ENCODE data around the gene KCTD21. TPM values are rescaled to one million over a fixed set of nuclear protein-coding genes. Genes with fewer than 3 reads are reported as not detected.

Gene KCTD21
- total RNA-seq, 1 donor from 2014 or later = 10.6 TPM

DNA sequence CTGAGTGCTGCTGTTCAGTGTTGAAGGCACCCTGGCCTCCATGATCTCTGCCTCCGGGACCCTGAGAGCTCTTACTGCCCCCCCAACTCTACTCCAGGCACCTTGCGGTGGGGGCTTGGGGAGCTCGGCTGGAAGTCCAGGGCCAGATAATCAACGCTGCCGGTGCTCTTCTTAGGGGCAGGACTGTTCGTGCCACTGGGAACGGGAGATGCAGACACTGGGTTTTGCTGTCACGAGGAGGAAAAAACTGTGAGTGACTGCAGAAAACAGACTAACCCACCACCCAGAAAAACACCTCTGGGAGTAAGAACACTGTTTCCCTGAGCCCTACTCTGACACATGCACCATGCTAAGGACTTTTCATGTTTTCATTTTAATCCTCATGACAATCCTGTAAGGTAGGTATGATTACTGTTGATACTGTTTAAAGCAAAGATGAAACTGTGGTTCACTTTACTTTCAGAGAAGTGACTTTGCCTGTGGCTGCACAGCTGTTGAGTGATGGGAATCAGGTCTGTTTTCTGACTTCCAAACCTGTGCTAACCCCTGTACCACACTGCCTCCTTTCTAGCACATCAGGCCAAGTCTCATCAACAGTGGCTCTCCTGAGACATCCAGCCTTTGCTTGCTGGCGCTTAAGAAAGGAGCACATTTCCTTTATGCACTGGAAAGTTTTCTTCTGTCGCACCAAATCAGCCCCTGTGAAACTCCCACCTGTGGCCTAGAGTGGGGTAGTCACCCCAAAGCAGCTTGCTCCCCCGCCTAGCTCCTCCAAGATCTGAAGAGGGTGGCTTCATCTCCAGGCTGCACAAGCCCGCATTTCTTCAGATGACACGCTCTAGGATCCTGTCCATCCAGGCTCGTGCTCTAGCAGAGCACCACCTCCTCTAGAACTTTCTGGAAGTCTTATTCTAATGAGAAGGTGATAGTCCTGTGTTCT lies 32.1 kb upstream of the KCTD21 start:
- intact Hi-C loops (cut with DNase I) = no loop called here
- no peak for ATAC-seq
- DNase-seq (ENCODE audit: missing footprints) = no peak

DNA sequence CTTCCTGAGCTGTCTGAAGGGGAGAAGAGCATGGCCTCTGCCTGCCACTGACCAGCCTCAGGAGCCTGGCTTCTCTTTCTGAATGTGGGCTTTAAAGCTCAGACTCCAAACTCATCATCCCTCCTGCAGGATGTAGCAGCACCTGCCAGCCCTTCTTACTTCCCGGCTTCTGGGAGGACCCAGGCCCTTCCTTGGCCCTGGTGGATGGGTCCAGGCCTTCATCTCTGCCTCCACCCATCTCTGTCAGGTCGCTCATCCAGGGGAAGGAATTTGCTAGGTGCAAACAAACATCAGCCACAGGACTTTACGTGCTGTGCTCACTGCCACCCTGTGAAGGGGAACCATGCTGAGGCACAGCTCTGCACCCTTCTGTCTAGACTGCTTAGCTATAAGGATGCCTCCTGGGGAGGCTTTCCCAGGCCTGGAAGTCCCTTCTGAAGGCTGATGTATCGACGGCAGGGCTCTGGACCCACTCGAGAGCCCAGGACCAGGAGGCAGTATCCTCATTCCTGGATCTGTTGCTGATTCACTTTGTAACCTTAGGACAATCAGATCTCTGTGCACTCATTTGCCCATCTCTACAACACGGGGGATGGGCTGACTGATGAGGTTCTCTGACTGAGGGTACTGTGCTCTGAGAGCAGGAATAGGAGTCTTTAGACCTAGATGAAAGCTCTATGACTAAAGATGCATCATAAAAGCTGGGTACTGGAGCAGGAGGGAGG lies 31.2 kb upstream of the KCTD21 start:
- intact Hi-C loops (cut with DNase I) = no loop called here

DNA sequence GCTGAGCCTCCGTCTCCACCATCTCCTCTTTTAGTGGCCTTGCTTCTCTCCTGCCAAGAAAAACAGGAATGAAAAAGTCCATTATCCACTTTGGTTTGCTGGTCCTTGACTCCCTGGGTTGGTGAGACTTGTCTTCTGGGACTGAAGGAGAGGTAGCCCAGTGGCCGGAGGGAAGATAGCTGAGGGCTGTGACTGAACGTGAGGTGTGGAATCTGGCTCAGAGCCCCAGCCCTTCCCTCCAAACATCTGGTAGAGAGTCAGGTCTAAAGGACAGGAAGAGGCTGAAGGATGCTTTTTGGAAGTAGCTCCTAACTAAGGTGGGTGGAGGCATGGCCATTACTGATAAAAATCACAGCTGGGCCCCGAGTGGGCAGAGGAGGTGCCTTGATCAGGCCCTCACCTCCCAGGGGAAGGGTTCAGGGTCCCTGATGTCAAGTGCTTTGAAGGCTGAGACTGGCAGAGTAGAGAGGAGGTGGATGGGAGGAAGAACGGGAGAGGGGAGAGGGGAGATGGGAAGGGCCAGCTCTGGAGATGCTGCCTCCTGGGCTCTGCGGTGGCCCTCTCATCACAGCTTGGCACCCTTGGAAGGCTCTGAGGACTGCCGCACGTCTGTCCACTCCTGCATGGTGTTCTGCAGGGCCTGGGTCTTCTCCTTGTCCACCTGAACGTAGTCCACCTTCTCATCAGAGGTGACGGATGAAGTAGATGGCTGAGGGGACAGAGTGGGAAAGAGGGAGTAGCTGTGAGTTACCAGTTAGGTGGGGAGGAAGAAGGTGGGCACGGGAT lies 30.5 kb upstream of the KCTD21 start:
- intact Hi-C loops (cut with DNase I) = no loop called here
- DNase-seq (ENCODE audit: missing footprints) = no peak
- no peak for ATAC-seq

More for the DNA sequence above, 31.2 kb upstream of the KCTD21 start:
- DNase-seq (ENCODE audit: missing footprints) (no peak), ATAC-seq (no peak)

DNA sequence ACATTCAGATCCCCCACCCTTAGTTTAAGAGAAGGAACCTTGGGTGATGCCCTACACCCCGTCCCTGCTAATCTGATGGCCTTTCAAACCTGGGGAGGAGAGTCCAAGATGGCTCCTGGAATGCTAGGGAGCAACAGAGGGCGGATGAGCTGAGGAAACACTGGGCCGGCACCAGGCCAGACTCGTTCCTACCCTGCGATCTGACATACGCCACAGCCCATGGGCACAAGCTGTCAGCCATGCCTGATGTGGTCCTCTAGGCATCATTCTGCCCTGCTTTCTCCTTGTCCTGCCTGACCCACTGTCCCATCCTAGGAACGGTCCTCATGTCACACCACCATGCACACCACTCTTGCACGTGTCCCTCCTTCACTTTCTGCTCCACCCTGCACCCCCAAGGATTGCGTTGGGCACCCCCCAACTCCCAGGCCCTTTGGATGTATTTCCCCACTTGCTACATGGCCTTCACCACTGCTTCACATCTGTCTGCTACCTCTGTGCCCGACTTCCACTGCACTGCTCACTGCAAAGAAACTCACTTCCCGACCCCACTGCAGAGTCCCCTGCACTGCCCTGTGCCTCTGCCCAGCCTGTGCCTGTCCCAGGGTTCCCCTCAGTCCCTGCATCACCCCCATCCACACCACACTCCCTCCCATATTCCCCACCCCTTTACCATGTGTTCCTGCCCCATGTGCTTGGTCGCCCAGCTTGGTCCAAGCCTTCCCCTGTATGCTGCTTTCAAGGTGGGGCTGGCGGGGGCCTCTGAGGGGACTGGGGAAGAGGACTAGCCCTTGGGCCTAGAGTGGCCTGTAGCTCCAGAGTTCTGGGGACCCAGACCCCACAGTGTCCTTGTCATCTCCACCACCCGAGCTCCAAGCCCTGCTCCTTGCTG lies 29.5 kb upstream of the KCTD21 start:
- intact Hi-C loops (cut with DNase I) = no loop called here
- ATAC-seq (no peak), DNase-seq (ENCODE audit: missing footprints) (no peak)

DNA sequence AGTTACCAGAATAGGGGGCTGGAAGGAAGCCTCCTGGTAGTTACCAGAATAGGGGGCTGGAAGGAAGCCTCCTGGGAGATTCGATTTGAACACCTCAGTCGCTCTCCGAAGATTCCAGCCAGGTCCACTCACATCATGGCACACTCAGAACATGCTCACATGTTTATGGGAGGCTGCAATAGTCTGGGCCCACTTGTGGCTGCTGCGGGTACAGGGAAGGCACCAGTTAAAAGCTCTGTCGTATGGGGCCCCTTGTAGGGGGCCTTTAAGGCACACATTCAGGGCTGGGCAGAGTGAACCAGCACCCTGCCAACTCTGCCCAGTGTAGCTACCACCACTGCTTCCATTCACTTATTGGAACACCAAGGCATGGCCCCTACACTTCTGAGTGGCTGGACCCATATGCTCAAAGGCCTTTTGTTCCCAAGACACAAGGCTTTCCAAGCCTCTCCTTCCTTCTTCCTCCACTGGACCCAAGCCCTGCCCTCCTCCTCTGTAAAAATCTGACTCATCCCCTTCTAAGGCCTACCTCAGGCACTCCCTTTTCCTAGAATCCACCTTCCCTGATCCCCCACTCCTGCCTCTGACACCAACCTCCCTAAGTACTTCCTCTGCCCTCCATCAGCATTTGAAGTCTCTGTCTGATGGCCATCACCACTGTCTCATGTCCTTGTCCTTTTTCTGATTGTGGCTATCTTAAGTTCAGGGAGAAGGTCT lies 28.3 kb upstream of the KCTD21 start:
- intact Hi-C loops (cut with DNase I) = no loop called here
- DNase-seq (ENCODE audit: missing footprints) (no peak), ATAC-seq (no peak)

DNA sequence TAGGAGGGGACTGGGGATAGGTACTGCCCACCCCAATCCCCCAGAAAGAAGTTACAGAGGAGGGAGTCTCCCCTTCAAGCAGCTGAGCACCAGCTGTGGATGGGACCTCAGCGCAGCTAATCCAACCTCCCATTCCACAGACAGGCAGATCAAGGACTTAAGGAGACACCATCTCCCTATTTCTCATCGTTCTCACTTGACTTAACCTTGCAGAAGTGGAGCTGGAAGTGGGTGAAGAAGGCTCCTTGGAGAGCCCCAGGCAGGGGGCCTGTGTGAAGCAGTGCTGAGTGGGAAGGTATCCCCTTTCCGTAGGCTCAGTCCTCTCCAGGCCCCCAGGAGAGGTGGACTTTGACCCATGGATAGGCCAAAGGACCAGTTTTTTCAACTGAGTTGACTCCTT lies 27.6 kb upstream of the KCTD21 start:
- DNase-seq (ENCODE audit: missing footprints) (no peak), ATAC-seq (no peak)
- intact Hi-C loops (cut with DNase I) = no loop called here

DNA sequence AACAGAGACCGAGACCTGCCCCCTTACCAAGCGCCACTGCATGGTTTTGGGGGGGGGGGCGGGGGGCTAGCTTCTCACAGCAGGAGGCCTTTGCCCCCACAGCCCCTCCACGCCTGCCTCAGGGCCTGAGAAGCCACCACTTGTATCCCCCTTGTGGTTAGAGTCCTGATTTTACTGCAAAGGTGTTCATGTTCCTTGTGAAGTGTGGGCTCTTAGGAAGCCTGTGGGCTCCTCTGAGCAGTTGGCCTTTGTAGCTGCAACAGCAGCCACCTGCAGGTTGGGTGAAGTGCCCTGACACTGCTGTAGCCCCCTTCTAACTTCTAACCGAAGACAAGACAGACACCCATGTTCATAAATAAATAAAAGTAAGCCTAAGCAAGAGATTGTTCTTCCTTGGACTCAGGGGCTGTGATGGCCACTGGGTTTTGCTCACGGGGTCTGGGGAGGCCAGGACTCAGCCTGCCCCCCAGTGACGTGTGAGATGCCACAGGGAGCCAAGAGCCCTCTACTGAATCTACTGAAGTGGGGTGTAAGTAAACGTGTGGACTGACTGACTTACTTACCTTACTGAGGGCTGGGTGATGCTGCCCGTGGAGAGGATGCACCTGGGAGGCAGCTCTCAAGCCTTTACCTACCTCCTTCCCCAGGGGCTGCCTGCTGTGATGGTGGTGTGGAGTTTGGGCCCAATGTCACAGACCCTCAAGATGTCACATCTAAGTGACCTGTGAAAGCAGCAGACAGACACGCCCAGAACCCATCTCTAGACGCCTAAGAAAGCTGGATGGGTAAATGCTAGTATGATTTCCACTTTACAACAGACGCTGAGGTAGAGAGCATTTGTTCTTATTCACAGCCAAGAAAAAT lies 26.1 kb upstream of the KCTD21 start:
- DNase-seq (ENCODE audit: missing footprints) = no peak
- ATAC-seq = no peak

DNA sequence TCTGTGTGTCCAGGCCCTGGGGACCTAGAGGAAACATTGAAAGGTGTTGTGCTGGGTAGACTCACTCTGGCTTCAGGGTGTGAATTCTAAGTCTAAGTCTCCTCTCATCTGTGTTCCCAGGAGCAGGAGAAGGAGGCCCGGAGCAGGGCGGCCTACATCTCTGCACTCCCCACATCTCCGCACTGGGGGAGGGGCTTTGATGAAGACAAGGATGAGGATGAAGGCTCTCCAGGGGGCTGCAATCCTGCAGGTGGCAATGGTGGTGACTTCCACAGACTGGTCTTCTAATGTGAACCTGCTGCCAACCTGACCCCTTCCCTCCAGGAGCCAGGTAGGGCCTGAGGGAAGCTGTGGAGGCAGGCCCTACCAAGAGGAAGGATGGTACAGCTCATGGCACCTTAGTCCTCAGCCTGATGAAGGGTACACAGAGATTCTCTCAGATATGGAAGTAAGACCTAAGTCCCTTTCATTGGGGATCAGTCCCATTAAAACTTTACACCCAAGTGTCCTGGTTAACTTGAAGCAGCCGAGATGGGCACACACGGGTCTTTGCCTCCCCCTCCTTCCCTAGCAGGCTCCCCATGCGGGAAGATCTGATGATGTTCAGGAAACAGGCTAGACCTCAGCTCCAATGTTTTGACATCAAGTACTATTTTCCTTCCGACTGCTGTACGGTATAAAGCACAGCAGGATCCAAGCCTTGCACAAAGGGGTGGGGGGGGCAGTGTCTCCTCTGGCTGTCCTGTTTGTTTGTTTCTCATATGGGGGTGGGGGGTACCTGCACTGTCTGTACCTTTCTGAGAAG lies 25.3 kb upstream of the KCTD21 start:
- intact Hi-C loops (cut with DNase I) = no loop called here
- ATAC-seq (no peak), DNase-seq (ENCODE audit: missing footprints) (no peak)

More for the DNA sequence above, 26.1 kb upstream of the KCTD21 start:
- intact Hi-C loops (cut with DNase I) = no loop called here

DNA sequence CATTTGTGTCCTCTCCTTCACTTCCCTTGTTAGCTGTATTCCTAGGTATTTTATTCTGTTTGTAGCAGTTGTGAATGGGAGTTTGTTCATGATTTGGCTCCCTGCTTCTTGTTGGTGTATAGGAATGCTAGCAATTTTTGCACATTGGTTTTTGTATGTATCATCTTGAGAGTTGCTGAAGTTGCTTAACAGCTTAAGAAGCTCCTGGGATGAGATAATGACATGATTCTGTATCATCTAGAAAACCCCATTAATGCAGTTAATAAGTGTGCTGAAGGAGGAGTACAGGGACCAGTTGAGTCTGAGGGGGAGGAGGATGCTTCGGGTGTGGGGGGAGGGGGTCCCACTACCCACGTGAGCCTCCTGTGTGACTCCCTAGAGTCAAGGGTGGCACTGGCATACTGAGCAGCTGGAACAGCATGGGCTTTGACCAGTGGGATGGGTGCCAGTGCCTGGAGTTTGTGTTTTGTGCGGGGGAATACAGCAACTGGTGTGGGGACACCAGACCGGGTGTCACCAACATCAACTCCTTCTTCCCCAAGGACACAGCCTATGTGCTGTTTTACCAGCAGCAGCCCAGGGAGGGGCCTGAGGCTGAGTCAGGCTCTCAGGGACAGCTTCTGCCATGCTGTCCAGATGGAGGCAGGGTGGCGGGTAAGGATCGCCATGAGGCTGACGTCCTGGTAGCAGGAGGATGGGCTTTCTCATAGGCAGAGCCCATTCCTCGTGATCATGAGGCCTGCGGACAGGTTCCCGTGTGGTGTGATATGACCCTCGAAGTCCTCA lies 24.4 kb upstream of the KCTD21 start:
- no peak for ATAC-seq
- DNase-seq (ENCODE audit: missing footprints) = no peak
- intact Hi-C loops (cut with DNase I) = no loop called here

DNA sequence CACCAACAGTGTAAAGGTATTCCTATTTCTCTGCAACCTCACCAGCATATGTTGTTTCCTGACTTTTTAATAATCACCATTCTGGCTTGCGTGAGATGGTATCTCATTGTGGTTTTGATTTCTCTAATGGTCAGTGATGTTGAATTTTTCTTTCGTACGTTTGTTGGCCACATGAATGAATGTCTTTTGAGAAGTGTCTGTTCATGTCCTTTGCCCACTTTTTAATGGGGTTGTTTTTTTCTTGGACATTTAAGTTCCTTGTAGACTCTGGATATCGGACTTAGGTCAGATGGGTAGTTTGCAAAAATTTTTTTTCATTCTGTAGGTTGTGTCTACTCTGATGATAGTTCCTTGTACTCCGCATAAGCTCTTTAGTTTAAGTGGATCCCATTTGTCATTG lies 23.1 kb upstream of the KCTD21 start:
- no peak for DNase-seq (ENCODE audit: missing footprints)
- intact Hi-C loops (cut with DNase I) = no loop called here
- ATAC-seq = no peak

DNA sequence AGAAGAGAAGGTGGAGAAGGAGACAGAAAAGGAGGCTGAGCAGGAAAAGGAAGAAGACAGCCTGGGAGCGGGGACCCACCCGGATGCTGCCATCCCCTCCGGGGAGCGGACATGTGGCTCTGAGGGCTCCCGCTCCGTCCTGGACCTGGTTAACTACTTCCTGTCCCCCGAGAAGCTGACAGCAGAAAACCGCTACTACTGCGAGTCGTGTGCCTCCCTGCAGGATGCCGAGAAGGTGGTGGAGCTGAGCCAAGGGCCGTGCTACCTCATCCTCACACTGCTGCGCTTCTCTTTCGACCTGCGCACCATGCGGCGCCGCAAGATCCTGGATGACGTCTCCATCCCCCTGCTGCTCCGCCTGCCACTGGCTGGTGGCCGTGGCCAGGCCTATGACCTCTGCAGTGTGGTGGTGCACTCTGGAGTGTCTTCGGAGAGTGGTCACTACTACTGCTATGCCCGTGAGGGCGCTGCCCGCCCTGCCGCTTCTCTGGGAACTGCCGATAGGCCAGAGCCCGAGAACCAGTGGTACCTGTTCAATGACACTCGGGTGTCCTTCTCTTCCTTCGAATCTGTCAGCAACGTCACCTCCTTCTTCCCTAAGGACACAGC lies 21.7 kb upstream of the KCTD21 start:
- DNase-seq (ENCODE audit: missing footprints) = no peak
- ATAC-seq = no peak
- intact Hi-C loops (cut with DNase I) = no loop called here

DNA sequence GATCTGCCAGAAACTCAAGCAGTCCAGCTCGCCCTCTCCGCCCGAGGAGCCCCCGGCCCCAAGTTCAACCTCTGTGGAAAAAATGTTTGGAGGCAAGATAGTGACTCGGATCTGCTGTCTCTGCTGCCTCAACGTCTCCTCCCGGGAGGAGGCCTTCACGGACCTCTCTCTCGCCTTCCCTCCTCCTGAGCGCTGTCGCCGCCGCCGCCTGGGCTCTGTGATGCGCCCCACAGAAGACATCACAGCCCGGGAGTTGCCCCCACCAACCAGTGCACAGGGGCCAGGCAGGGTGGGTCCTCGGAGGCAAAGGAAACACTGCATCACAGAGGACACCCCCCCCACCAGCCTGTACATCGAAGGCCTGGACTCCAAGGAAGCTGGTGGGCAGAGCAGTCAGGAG lies 21.1 kb upstream of the KCTD21 start:
- intact Hi-C loops (cut with DNase I) = no loop called here
- no peak for ATAC-seq
- no peak for DNase-seq (ENCODE audit: missing footprints)

DNA sequence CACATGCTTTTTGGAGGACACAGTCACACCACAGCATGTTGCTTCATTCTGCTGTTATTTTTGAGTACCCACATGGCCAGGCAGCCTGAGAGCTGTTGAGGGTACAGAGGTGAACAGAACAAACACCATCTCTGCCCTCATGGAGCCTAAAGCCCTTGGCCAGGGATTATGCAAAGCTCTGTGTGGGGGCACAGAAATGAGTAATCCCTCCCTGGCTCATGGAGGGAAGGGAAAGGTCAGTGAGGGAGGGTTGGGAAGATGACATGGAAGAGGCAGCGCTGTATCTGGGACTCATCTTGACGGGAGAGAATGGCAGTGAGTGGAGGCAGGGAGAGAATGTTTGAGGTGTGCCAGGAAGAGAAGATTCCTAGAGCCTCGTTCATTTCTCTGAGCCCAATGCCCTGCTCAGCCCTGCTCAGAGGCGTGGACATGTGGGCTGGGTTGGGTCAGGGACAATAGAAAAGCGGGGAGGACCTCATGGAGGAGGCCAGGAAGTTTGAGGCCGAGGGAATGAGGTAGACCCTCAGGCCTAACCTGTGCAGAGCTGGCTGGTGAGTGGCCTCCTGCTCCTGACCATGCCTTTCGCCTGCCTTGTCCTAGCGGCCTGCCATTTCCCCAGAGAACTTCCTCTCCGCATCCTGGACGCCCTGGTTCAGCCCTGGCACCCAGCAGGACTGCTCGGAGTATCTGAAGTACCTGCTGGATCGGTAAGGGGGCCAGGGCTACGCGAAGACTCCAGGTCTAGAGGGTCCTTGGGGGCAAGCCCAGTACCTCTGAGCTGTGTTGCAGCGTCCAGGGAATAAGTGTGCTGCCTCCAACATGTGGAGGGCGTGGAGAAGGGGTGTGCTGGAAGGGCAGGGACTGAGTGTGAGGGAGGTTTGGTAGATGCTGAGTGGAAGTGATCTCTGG lies 20.1 kb upstream of the KCTD21 start:
- no peak for DNase-seq (ENCODE audit: missing footprints)
- ATAC-seq = no peak
- intact Hi-C loops (cut with DNase I) = no loop called here
